IPS-20b (cell line): Measurements from ENCODE around the gene TNFRSF8.

Experiments
- H3K27ac ChIP-seq: one replicate; pipeline ENCODE4 v1.5.1; 2013; ENCODE audit warnings: low read length
- H3K27me3 ChIP-seq: 2 replicates; pipeline ENCODE4 v1.6.1; 2013; ENCODE audit warnings: mild to moderate bottlenecking, low read length, inconsistent platforms; ENCODE audit not compliant: insufficient read depth
- H3K36me3 ChIP-seq: 2 replicates; pipeline ENCODE4 v1.6.1; 2013; ENCODE audit warnings: low read depth, mild to moderate bottlenecking, inconsistent platforms, low read length, moderate library complexity; ENCODE audit not compliant: insufficient read depth
- H3K4me1 ChIP-seq: 2 replicates; pipeline ENCODE4 v1.6.1; 2013; ENCODE audit warnings: mild to moderate bottlenecking, control low read depth, inconsistent platforms, low read length, moderate library complexity; ENCODE audit not compliant: insufficient read depth
- H3K4me3 ChIP-seq: 2 replicates; pipeline ENCODE4 v1.5.1; 2013; ENCODE audit warnings: mild to moderate bottlenecking, low read length, inconsistent platforms
- H3K9ac ChIP-seq: 2 replicates; pipeline ENCODE4 v1.6.1; 2013; ENCODE audit warnings: low read depth, mild to moderate bottlenecking, inconsistent platforms, low read length, moderate library complexity
- H3K9me3 ChIP-seq: 2 replicates; pipeline ENCODE4 v1.6.1; 2013; ENCODE audit warnings: mild to moderate bottlenecking, low read depth, low read length, inconsistent platforms; ENCODE audit not compliant: insufficient read depth

The TNFRSF8 gene

GRCh38 chr1:12071892-12072291, 8.8 kb downstream of the TNFRSF8 start:
- Histone ChIP-seq H3K4me1 (peaks cover 18% of the 10 kb centered on the region; the same call in 1 of the 2 replicates), H3K9me3 (no peaks in the 10 kb centered on the region), H3K9ac (no peak overlapping the region), H3K4me3 (no peak overlapping the region), H3K27ac (no peak overlapping the region), H3K27me3 (no peaks in the 10 kb centered on the region), H3K36me3 (peaks cover 10% of the 10 kb centered on the region)

GRCh38 chr1:12072741-12073140, 9.6 kb downstream of the TNFRSF8 start:
- Histone ChIP-seq H3K27me3 (no peaks in the 10 kb centered on the region), H3K4me3 (no peak overlapping the region), H3K9me3 (no peaks in the 10 kb centered on the region), H3K9ac (no peak overlapping the region), H3K4me1 (peaks cover 15% of the 10 kb centered on the region; the same call in 1 of the 2 replicates), H3K36me3 (peaks cover 10% of the 10 kb centered on the region), H3K27ac (no peak overlapping the region)

GRCh38 chr1:12073796-12074195, 10.7 kb downstream of the TNFRSF8 start:
- Histone ChIP-seq H3K4me1 (peaks cover 9% of the 10 kb centered on the region; the same call in 1 of the 2 replicates), H3K36me3 (peaks cover 10% of the 10 kb centered on the region), H3K9ac (no peak overlapping the region), H3K27me3 (no peaks in the 10 kb centered on the region), H3K27ac (no peak overlapping the region), H3K9me3 (no peaks in the 10 kb centered on the region), H3K4me3 (no peak overlapping the region)

GRCh38 chr1:12075195-12076114, 12.4 kb downstream of the TNFRSF8 start:
- H3K4me3 ChIP-seq: no peak overlapping the region
- peaks cover 10% of the 10 kb centered on the region for H3K36me3 ChIP-seq
- no peaks in the 10 kb centered on the region for H3K9me3 ChIP-seq
- H3K27ac ChIP-seq: no peak overlapping the region
- H3K4me1 ChIP-seq: peaks cover 6% of the 10 kb centered on the region; the same call in 1 of the 2 replicates
- H3K27me3 ChIP-seq: no peaks in the 10 kb centered on the region
- no peak overlapping the region for H3K9ac ChIP-seq

GRCh38 chr1:12076425-12077005, 13.4 kb downstream of the TNFRSF8 start:
- Histone ChIP-seq H3K27ac (no peak overlapping the region), H3K27me3 (no peaks in the 10 kb centered on the region), H3K9me3 (no peaks in the 10 kb centered on the region), H3K4me3 (no peak overlapping the region), H3K36me3 (peaks cover 10% of the 10 kb centered on the region), H3K9ac (no peak overlapping the region), H3K4me1 (peaks cover 6% of the 10 kb centered on the region; the same call in 1 of the 2 replicates)

GRCh38 chr1:12078575-12078937, 15.5 kb downstream of the TNFRSF8 start:
- Histone ChIP-seq H3K9ac (no peak overlapping the region), H3K4me3 (peak overlapping the region; percentile 43; the same call in 1 of the 2 replicates), H3K27ac (peak overlapping the region; percentile 62), H3K36me3 (peaks cover 5% of the 10 kb centered on the region; the same call in 1 of the 2 replicates), H3K4me1 (peaks cover 6% of the 10 kb centered on the region; the same call in 1 of the 2 replicates), H3K9me3 (no peaks in the 10 kb centered on the region), H3K27me3 (no peaks in the 10 kb centered on the region)

- no peaks in the 10 kb centered on the region for H3K27me3 ChIP-seq
- H3K9ac ChIP-seq: peak overlapping the region; percentile 74
- peaks cover 5% of the 10 kb centered on the region; the same call in 1 of the 2 replicates for H3K36me3 ChIP-seq
- no peaks in the 10 kb centered on the region for H3K9me3 ChIP-seq
- H3K4me3 ChIP-seq: peak overlapping the region; percentile 43
- peaks cover 6% of the 10 kb centered on the region; the same call in 1 of the 2 replicates for H3K4me1 ChIP-seq
- H3K27ac ChIP-seq: peak overlapping the region; percentile 62
Measured at GRCh38 chr1:12078938-12079861, 16.1 kb downstream of the TNFRSF8 start.

GRCh38 chr1:12080156-12080555, 17.1 kb downstream of the TNFRSF8 start:
- no peaks in the 10 kb centered on the region for H3K9me3 ChIP-seq
- no peaks in the 10 kb centered on the region for H3K27me3 ChIP-seq
- H3K27ac ChIP-seq: no peak overlapping the region
- no peak overlapping the region for H3K9ac ChIP-seq
- H3K4me1 ChIP-seq: peaks cover 6% of the 10 kb centered on the region; the same call in 1 of the 2 replicates
- H3K4me3 ChIP-seq: no peak overlapping the region
- H3K36me3 ChIP-seq: peaks cover 5% of the 10 kb centered on the region; the same call in 1 of the 2 replicates

GRCh38 chr1:12080773-12081556, 17.9 kb downstream of the TNFRSF8 start:
- Histone ChIP-seq H3K36me3 (no peaks in the 10 kb centered on the region; the same call in 1 of the 2 replicates), H3K4me1 (peaks cover 6% of the 10 kb centered on the region; the same call in 1 of the 2 replicates), H3K9me3 (no peaks in the 10 kb centered on the region), H3K4me3 (no peak overlapping the region), H3K27me3 (no peaks in the 10 kb centered on the region), H3K27ac (no peak overlapping the region), H3K9ac (no peak overlapping the region)

- H3K36me3 ChIP-seq: no peaks in the 10 kb centered on the region; the same call in 1 of the 2 replicates
- no peak overlapping the region for H3K27ac ChIP-seq
- H3K9me3 ChIP-seq: no peaks in the 10 kb centered on the region
- H3K27me3 ChIP-seq: no peaks in the 10 kb centered on the region
- H3K4me1 ChIP-seq: peaks cover 6% of the 10 kb centered on the region; the same call in 1 of the 2 replicates
- H3K4me3 ChIP-seq: no peak overlapping the region
- H3K9ac ChIP-seq: no peak overlapping the region
Measured at GRCh38 chr1:12081648-12082396, 18.7 kb downstream of the TNFRSF8 start.
